ENCODE measurements around the gene GNPDA1.

The GNPDA1 gene

DNA sequence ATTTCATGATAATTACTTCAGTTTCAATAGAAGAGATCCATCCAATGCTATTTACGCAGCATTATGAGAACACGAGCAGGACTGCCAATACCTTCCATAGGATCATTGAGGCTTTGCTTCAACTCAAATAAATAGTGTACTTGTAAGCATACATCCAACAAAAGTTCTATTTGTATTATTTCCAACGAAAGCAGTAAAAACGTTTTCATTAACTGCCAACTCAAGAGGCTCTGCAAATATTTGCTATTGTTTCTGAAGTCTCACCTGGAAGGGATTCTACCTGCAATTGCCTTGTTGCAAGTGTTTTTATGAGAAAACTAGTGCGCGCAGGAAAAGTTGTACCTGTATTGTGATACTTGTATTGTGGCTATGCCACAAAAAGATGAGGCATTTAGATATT, 11.0 kb upstream of the GNPDA1 start:
- DNase-seq (ENCODE audit: low spot score), result no peak

DNA sequence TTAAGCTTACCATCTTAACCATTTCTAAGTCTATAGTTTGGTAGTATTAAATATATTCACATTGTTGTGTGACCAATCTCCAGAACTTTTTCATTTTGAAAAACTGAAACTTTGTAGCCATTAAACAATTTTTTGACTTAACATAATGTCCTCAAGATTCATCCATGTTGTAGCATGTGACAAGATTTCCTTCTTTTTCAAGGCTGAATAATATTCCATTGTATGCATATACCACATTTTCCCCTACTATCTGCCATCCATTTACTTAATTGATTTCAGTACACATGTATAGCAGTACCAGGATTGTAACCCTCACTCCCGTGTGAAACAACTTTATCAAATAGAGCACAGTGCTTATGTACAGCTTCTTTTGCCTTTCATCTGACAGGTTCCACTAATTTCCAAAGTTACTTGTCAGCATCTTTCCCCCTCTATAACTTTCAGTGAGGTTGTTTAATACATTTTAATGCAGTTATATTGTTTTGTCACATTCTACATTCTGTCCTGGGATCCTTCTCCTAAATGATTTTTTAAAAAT, 7.4 kb upstream of the GNPDA1 start:
- no peak for DNase-seq (ENCODE audit: low spot score)

DNA sequence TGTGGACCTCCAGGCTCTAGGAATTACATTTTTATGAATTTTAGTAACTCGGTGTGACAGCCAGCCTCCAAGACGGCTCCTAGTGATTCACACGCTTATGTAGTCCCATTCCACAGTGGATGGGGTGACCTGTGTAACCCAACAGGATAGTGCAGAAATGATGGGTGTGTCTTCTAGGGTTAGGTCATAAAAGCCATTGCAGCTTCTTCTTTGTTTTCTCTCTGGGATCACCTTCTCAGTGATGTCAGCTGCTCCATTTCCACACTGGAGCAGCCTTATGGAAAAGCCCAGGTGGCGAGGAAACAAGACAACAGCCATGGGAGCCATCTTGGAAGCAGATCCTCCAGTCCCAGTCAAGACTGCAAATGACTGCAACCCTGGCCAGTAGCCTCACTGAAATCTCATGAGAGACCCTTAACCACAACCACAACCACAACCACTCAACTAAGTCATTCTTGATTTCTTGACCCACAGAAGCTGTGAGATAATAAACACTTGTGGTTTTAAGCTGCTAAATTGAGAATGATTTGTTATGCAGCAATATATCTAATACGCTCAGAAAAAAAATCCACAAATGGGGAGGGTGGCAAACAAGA, 5.1 kb upstream of the GNPDA1 start:
- peak; percentile 60 for DNase-seq (ENCODE audit: low spot score)

DNA sequence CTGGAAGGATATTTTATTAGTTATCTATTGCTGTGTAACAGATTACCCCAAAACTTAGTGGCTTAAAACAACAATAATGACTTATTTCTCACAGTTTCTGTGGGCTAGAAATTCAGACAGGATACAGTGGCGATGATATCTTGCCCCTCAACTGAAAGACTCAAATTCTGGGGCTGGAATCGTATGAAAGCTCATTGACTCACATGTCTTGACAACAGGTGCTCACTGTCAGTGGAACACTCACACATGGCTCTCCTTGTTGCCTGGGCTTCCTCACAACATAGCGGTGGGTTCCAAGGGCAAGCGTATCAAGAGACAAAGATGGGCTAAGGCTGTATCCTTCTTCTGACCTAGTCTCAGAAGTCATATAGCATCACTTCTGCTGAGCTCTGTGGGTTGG, 3.7 kb upstream of the GNPDA1 start:
- peak; percentile 20 for DNase-seq (ENCODE audit: low spot score)

DNA sequence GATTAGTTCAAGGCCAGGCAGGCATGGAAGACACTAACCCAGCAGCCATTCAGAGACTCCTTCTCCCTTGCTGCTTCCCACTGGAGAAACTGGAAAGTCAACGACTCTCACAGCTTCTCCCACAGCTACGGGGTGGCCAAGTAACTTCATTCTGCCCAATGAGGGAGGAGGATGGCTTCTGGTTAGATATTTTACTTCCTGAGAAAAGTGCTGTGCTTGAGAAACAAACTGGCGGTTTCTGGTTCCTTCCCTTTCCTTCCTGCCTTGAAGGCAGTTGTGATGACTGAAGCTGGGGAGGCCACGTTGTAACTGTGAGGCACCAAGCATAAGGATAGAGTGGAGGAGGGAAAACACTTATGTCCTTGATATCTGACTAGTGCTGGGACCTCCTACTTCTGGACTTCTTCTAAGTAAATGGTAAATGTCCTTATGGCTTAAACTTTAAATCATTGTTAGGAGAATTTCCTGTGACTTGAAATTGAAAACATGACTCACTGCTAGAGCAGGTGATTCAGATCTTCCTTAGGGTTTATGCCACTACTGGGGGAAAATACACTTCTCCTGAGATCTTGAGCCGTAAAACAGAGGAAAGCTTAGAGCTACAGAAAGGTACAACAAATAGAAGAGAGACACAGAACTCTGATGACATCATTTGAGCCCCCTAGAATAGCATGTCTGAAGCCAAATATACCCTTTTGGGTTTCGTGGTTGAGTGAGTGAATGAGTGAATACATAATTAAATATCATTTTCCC, 3.1 kb upstream of the GNPDA1 start:
- DNase-seq (ENCODE audit: low spot score), result peak; percentile 13

DNA sequence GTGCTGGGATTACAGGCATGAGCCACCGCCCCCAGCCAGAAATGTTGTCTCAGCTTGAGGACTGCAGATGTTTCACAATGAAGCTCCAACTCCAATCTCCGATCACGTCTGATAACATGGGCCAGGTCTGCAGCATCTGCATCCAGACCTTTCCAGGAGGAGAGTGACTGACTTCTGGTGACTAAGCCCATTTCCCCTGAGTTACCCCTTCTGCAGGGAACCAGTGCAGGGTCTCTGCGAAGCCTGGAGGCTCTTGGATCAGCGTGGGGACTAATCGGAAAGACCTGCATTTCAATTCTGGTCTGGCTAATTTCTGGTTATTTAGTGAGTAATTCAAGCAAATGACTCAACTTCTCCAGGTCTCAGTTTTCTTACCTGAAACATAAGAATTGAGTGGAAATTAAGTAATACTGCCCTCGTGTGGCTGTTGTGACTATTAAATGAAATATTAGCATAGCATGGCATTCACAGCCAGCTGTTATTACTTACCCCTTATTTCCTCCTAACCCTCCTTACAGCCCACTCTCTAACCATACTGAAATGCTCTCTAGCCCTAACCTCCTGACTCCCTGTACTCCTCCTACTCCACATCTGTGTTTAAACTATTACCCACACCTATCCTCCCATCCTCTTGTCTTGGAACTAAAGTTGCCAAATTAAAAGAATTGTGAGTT, 2.2 kb upstream of the GNPDA1 start:
- DNase-seq (ENCODE audit: low spot score), result peak; percentile 83

DNA sequence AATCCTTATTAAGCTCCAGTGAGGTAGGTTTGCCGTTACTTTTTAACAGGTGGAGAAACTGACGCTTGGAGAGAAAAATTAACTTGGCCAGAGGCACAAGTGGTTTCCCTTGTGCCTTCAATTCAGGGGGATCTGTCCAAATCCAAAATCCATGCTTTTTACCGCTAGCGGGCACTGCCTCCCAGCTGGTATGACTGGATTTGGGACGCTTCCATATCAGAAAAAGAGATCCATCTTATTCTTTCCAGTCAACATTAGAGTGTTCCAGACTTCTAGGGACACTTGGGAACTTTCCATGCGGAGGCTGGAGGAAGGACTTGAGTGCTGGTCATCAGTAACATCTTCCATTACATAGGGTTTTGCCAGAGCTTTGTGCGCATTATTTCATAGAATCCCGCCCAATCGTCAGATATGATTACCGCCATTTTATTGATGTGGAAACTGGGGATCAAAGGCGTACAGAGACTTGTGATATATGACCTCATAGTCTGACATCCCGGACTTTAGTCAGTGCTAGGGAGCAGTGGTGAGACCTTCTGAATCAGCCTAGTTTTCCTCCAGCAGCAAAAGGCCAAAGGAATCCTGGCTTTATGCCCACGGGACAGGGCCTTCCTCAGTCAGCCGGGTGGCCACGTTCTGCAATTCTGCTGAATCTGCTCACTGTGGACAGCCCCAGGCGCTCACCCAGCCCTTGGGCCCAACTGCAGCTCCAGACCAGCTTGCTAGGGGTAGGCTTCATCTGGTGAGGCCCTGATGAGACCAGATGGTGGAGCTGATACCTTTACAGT, 1.1 kb upstream of the GNPDA1 start:
- DNase-seq (ENCODE audit: low spot score), result peak; percentile 18

DNA sequence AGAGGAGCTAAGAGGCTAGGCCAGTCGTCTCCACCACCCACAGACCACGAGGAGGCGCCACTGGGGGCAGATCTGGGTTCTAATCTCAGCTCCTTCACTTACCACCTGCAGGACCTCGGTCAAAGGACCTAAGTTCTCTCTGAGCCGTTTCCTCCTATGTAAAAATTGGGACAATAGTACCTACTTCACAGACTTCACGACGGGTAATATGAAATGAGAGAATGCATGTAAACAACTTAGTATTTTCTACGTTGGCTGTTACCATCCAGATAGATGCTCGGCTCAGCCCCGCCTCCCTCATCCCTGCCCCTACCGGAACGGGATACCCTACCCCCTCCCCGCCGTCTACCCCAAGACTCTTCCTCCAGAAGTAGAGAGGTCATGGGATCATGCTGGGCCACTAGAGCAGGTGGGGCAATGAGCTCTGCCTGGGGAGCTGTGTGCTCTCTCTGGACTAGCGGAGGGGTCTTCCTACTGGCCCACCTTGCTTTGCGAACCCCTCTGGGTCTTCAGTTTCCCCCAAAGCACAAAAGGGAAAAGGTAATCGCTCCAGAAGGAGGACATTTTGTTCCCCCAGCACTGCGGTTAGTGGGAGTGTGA, 541 bp downstream of the GNPDA1 start:
- peak; percentile 58 for DNase-seq (ENCODE audit: low spot score)

DNA sequence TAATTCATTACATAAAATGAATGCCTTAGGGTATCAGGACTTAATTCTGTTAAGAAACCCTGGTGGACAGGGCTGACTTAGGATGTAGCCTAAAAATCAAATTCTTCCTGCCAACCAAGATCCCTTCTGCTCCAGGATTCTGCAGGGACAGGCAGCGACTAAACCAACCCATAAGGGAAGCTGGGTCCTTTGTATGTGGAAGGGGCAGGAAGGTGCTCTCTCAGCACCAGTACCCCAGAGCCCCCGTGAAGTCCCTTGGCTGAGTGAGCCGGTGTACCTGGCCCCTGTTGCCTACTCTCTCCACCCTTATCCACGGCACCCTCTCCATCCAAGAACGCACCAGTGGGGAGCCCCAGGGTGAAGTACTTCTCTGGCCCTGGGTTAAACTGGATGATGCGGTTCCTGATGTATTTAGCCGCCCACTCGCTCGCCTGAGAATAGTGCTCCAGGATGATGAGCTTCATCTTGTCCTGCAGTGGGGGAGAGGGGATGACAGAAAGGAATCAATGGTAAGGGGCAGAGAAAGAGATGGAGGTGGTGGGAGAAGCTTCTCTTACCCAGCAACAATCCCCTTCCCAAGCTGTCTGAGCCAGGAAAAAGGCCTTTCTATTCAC, 1.1 kb downstream of the GNPDA1 start:
- no peak for DNase-seq (ENCODE audit: low spot score)

DNA sequence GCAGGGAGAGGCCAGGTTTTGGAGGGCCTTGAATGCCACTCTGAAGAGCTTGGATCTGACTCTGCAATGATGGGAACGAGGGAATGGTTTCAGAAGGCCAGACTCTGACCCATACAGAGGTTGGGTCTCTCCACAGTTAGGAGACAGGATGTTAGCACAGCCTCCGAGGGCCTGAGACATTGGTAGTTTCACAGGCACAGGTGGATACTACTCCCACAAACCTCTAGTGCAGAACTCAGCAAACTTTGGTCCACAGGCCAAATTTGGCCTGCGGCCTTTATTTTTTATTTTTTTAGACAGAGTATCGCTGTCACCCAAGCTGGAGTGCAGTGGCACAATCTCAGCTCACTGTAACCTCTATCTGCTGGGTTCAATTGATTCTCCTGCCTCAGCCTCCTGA, 2.9 kb downstream of the GNPDA1 start:
- DNase-seq (ENCODE audit: low spot score), result no peak

DNA sequence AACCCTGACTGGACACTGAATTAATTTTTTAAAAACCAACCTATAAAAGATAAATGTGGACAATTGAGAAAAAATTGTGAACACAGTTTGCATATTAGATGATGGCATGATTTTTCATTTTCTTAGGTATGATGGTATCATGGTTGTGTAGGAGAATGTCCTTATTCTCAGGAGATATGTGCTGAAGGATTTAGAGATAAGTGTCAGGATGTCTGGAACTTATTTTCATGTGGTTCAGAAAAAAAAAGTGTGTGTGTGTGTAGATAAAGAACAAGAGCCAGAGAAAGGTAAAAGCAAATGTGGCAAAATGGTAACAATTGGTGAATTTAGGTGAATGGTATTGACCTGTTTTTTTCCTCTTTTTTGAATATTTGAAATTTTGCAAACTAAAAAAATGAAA, 4.0 kb downstream of the GNPDA1 start:
- no peak for DNase-seq (ENCODE audit: low spot score)

DNA sequence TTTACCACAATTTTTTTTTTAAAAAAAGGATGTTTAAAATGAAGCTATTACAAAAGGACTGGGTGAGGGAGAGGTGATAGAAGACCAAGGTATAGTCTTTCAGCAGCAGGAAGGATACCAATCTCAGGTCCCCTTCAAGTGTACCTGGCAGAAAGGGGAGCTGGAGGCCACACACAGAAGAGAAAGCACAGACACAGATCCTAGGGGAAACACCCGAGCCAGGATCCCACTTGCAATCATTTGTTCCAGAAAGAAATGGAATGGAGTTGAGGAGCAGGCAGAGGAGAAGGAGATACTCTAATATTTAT, 5.6 kb downstream of the GNPDA1 start:
- no peak for DNase-seq (ENCODE audit: low spot score)

DNA sequence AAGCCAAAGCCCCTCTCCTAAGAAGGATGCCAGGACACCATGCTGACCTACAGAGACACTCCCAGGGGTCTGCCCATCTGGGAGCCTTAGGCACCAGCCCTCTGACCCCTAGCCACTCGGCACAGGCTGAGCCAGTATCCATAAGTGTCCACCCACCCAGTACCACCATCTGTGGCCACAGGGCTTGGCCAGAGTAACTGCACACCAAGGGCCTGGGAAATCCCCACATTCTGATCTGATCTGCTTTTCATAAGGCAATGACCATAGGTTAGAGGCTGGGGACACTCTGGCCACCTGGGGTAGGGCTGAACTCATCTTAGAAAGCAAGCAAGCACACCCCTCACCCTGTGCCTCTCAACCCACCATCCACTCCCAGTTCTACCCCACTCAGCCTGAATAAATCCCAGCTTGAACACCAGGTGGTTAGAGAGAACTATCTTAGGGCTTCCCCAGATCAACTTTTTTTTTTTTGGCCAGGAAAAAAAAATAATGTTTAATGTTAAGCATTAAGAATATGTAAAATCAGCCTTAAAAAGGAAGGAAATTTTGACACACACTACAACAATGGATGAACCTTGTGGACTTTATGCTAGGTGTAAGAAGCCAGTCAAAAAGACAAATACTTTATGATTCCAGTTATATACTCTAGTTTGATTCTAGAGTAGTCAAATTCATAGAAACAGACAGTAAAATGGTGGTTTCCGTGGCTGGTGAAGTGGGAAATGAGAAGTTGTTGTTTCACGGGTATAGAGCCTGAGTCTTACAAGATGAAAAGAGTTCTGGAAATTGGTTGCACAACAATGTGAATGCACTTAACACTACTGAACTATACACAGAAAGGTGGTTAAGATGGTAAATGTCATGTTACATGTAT, 6.2 kb downstream of the GNPDA1 start:
- no peak for DNase-seq (ENCODE audit: low spot score)

DNA sequence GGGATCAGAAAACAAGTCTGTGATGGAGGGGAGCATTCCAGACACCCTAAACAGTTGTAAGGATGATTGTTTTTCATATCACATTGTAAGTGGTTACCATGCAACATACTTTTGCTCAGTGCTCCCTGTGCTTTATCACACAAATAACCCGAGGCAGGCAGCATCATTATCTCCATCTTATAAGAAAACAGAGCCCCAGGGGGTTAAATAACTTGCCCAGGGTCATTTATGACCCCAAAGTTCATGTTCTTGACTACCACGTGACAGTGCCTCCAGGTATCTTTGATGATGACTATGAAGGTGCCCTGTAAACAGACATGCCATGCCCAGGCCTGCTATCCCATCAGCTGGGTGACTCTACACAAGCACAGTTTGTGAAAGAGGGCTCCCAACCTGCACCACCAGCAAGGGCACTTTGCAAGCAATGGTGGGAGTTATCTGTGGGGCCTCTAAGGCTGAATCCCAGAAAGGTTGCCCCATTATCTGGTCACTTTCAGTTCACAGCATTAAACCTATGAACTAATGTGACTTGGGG, 9.5 kb downstream of the GNPDA1 start:
- DNase-seq (ENCODE audit: low spot score), result no peak

DNA sequence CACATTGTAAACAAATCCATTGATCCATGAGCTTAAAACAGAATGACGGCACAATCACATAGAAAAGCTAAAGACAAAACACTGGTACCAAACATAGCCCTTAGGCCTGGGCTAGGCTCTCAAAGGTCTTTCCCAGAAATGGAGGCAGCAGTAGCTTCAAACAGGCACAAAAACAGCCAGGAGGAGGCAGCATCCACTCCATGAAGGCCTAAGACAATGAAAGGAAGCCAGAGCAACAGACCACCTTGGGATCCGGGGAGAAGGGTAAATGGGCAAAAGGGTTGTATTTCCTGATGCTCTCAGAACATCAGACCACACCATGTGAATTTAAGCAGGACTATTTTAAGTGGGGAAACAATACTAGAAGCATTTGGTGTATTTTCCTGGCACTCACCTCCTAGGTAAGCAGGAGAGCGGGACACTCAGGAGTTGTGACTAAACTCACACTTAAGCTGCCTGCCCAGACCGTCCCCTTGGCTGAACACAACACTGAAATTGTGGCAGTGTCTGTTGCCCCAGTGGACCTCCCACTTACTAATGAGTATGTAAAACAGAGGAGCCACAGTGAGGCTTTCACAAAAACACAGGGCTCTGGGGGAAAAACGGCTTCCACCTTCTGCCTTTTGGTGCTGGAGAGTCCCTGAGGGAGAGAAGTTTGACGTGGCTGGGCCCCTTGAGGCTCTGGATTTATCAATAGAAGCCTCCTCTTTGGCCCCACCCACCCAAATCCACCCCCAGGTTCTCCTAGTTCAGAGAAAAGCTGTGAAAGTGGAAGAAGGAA, 11.9 kb downstream of the GNPDA1 start:
- DNase-seq (ENCODE audit: low spot score), result no peak

DNA sequence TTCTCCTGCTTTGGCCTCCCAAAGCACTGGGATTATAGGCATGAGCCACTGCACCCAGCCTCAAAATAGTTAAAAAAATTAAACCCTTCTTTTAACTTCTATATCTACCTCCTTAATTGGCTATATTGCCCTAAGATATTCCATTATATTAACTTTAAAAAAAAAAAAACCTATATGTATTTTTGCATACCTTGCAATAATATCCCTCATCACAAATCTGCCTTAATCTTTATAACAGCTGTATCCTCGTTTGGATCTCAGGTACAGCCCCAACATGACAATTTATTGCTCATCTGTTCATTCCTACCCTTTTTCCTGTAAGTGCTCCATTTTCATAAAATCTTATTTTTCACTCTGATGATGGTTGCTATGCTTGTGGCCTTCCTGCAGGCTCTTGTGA, 12.7 kb downstream of the GNPDA1 start:
- no peak for DNase-seq (ENCODE audit: low spot score)

DNA sequence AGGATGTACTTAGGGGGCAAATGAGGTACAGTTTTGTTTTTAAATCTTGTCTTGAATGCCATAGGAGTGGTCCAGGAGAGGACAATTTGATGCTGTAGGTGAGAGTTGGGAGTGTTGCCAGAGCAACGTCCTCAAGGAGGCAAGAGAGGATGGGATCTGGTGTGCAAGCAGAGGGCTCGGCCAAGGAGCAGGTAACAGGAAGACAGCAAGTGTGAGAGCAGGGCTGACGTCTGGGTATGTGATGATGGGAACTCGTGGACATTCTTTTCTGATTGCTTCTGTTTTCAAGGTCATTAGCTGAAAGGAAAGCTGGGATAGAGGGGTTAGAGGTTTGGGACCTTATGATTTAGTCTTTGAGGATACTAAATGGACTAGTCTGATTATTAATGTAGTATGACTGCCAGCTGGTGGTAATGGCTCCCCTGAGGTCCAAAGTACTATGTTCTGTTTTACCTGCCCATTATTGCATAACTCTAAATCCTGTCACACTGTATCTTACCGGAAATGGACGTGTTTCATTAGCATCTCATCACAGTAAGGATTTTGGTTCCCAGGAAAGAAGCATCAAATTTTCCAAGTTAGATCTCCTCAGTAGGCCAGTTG, 15.4 kb downstream of the GNPDA1 start:
- no peak for DNase-seq (ENCODE audit: low spot score)

DNA sequence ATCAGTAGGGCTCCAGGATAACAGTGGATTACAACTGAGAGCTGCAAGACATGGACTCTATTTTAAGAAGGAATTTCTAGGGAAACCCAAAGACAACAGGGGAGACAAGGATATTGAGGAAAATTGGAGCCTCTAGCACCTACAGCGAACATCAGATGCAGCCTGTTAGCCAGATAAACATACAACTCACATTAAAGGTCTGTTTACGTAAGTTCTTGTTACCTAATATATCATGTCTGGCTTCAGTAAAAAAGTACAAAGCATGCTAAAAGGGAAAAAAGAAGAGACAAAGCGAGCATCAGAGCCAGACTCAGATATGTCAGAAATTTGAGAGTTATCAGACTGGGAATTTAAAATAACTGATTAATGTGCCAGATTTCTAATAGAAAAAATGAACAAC, 17.2 kb downstream of the GNPDA1 start:
- no peak for DNase-seq (ENCODE audit: low spot score)

DNA sequence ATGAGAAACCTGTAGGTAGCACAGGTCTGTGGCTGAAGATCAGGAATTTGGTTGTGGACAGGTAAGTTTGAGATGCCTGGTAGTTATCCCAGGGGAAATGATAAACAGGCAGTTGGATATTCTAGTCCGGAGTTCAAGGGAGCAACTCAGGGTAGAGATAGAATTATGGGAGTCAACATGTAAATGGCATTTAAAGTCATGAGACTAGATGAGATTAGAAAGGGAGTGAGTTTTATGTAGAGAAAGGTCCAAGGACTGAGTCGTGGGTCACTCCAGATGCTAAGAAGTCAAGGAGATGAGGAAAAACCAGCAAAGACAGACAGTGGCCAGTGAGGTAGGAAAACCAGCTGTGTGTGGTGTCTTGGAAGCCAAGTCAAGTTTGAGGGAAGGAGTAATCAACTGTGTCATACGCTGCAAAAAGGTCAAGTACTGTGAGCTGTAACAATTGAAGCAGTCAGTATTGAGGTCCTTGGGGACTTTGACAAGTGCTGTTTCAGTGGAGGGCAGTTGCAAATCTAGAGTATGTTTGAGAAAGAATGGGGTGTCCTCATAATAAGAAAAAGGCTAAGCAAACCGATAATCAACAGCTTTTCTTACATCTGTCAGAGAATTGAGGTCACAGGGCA, 18.2 kb downstream of the GNPDA1 start:
- no peak for DNase-seq (ENCODE audit: low spot score)

Data from NAMALWA (cell line).